ENCODE measurements around the gene FARS2. TPM values are rescaled to one million over a fixed set of nuclear protein-coding genes. Genes with fewer than 3 reads are reported as not detected.

Gene FARS2
- total and polyA plus RNA-seq, 2 donors (not counting 1 experiment from before 2014, with no cell fraction given), result 33.0 to 35.5 TPM

DNA sequence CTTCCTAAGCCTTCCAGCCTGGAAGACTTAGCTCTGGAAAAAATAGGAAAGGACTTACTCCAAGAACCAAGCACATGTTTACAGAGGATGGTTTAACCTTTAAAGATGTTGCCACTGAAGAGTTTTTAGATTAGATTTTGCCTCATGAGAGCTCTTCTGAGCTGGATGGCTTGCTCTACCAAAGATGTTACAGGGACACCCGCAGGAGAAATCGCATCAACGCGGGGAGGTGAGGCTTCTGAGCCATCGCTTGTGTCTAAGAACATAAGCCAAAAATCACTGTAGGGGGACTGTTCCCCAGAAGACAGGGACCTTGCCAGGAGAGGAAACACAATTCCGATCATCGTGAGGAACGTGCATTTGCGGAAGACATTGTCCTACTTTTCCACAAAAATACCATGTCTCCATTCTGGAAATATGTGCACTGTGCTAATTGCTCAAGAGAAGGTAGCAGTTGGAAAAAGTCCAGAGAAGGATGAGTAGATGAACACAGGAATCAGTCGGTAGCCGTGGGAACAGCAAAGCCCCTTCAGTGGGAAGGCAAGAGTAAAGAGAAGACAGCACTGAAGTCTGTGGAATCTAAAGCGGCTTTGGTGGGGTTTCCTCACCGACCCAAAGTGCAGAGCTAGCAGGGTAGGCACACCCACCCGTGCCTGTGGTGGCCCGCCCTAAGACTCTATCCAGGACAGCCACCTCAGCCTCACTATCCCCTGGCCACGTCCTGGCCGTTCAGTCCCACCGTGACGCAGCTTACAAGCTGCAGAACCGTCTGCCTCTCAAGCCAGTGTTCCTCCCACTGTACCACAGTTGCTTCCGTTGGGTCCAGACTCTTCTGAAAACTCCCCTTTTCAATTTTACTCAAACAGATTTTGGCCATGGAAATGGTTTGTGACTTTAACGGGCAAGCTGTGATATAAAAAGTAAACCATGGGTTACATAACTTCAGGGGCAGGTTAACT is 410.6 kb downstream of the FARS2 start:
- DNase-seq (no peak), ATAC-seq (ENCODE audit: low read depth) (no peak)
- Histone ChIP-seq H3K4me2 (replicated peaks; ENCODE audit: low read depth, low read length, poor library complexity, severe bottlenecking) (peak overlapping the region; percentile 45), H3K36me3 (replicated peaks in 1 of 2; ENCODE audit: control extremely low read depth in 1 of 2, control insufficient read depth in 1 of 2, extremely low read depth in 1 of 2, insufficient read depth in 2 of 2, low read length in 1 of 2) (no peaks in the 10 kb centered on the region), H3K27me3 (replicated peaks in 1 of 4; ENCODE audit: control extremely low read depth in 1 of 4, control insufficient read depth in 3 of 4, insufficient read depth in 4 of 4, low read length in 3 of 4) (no peaks in the 10 kb centered on the region), H3K4me1 (ENCODE audit: control insufficient read depth in 2 of 2, insufficient read depth in 2 of 2, low read length in 2 of 2) (peaks cover 16 to 21% of the 10 kb centered on the region in 2 donors), H3K27ac (ENCODE audit: low read length in 2 of 2) (peak overlapping the region in 1 of 2 donors; percentile 28), H3K9me3 (ENCODE audit: control extremely low read depth in 1 of 3, control insufficient read depth in 2 of 3, insufficient read depth in 1 of 3, low read length in 2 of 3) (no peaks in the 10 kb centered on the region), H3K79me2 (ENCODE audit: control insufficient read depth, insufficient read depth, low read length) (no peaks in the 10 kb centered on the region), H3K9ac (ENCODE audit: low read length) (no peak overlapping the region), H2AFZ (ENCODE audit: insufficient read depth, low read depth, low read length, poor library complexity, severe bottlenecking) (peak overlapping the region; percentile 44), H3K4me3 (ENCODE audit: control extremely low read depth in 1 of 5, extremely low read depth in 1 of 5, insufficient read depth in 1 of 5, low read depth in 2 of 5, low read length in 4 of 5) (no peak overlapping the region), H4K20me1 (ENCODE audit: control insufficient read depth, insufficient read depth, low read length, poor library complexity, severe bottlenecking) (no peaks in the 10 kb centered on the region)
- H3K4me1 Mint-ChIP-seq, result peaks cover 29% of the 10 kb centered on the region
- TF ChIP-seq, protein P1, sequence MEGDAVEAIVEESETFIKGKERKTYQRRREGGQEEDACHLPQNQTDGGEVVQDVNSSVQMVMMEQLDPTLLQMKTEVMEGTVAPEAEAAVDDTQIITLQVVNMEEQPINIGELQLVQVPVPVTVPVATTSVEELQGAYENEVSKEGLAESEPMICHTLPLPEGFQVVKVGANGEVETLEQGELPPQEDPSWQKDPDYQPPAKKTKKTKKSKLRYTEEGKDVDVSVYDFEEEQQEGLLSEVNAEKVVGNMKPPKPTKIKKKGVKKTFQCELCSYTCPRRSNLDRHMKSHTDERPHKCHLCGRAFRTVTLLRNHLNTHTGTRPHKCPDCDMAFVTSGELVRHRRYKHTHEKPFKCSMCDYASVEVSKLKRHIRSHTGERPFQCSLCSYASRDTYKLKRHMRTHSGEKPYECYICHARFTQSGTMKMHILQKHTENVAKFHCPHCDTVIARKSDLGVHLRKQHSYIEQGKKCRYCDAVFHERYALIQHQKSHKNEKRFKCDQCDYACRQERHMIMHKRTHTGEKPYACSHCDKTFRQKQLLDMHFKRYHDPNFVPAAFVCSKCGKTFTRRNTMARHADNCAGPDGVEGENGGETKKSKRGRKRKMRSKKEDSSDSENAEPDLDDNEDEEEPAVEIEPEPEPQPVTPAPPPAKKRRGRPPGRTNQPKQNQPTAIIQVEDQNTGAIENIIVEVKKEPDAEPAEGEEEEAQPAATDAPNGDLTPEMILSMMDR (IDR thresholded peaks at IDR 0.05), result no peak
- WGBS (ENCODE audit: insufficient coverage), result 84% methylated on average over 16 of the region's 22 CpGs
- ChIA-PET POLR2A (interaction anchor here (0.6 to 0.9 kb wide), 2 partner anchors 8 to 280 kb away, joined by 3 to 14 read pairs; no protein-coding TSS in a partner anchor), CTCF (no interaction called here)
- peak overlapping the region; percentile 1 for H3K4me3 Mint-ChIP-seq
- intact Hi-C loops (cut with micrococcal nuclease), result no loop called here
- no peaks in the 10 kb centered on the region for H3K9me3 Mint-ChIP-seq (ENCODE audit: insufficient read depth)
- peak overlapping the region; percentile 72 for H3K27ac Mint-ChIP-seq
- no peaks in the 10 kb centered on the region for H3K27me3 Mint-ChIP-seq

DNA sequence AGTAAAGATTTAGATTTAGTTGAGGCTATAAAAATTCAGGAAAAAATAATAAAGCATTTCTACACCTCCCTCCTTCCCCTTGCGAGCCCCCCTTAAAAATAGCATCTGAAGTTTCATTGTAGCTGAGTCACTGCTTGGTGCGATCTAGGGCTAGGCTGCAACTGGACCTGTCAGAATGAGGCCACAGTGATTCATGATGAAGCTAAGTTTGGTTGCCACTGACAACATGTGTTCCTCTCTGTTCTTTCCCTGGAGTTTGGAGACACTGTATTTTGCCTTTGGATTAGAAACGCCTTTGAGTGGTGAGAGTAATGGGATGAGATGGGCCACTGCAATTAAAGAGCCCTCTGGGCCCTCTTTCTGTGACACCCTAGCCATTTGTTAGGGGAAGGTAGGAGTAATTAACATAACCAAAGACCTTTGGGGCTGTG is 411.3 kb downstream of the FARS2 start:
- H3K9ac ChIP-seq (ENCODE audit: low read length), result no peak overlapping the region
- Mint-ChIP-seq H3K9me3 (ENCODE audit: insufficient read depth) (no peaks in the 10 kb centered on the region), H3K4me3 (no peak overlapping the region), H3K27me3 (no peaks in the 10 kb centered on the region), H3K4me1 (peaks cover 26% of the 10 kb centered on the region), H3K27ac (no peak overlapping the region)
- WGBS (ENCODE audit: insufficient coverage), result 43% methylated on average over 2 of the region's 3 CpGs
- no peaks in the 10 kb centered on the region for H3K36me3 ChIP-seq (replicated peaks in 1 of 2; ENCODE audit: control extremely low read depth in 1 of 2, control insufficient read depth in 1 of 2, extremely low read depth in 1 of 2, insufficient read depth in 2 of 2, low read length in 1 of 2)
- intact Hi-C loops (cut with micrococcal nuclease), result no loop called here
- H3K27me3 ChIP-seq (replicated peaks in 1 of 4; ENCODE audit: control extremely low read depth in 1 of 4, control insufficient read depth in 3 of 4, insufficient read depth in 4 of 4, low read length in 3 of 4), result no peaks in the 10 kb centered on the region
- H3K4me3 ChIP-seq (ENCODE audit: control extremely low read depth in 1 of 5, extremely low read depth in 1 of 5, insufficient read depth in 1 of 5, low read depth in 2 of 5, low read length in 4 of 5), result no peak overlapping the region
- no peak overlapping the region for H2AFZ ChIP-seq (ENCODE audit: insufficient read depth, low read depth, low read length, poor library complexity, severe bottlenecking)
- H3K4me1 ChIP-seq (ENCODE audit: control insufficient read depth in 2 of 2, insufficient read depth in 2 of 2, low read length in 2 of 2), result peaks cover 14 to 19% of the 10 kb centered on the region in 2 donors
- no peak overlapping the region for H3K4me2 ChIP-seq (replicated peaks; ENCODE audit: low read depth, low read length, poor library complexity, severe bottlenecking)
- no peak for TF ChIP-seq EZH2 (IDR thresholded peaks at IDR 0.05; ENCODE audit: borderline replicate concordance, insufficient read depth, low read depth, low read length, poor library complexity, severe bottlenecking)
- TF ChIP-seq, protein P1 (IDR thresholded peaks at IDR 0.05), result no peak
- H3K79me2 ChIP-seq (ENCODE audit: control insufficient read depth, insufficient read depth, low read length), result no peaks in the 10 kb centered on the region
- no peak overlapping the region for H3K27ac ChIP-seq (ENCODE audit: low read length in 2 of 2)
- H4K20me1 ChIP-seq (ENCODE audit: control insufficient read depth, insufficient read depth, low read length, poor library complexity, severe bottlenecking), result no peaks in the 10 kb centered on the region
- no peak for ATAC-seq (ENCODE audit: low read depth)
- ChIA-PET CTCF (interaction anchor here (0.5 kb wide), 2 partner anchors 33 to 821 kb away, joined by 3 read pairs; no protein-coding TSS in a partner anchor), POLR2A (interaction anchor here (0.6 kb wide), 1 partner anchor 280 kb away, joined by 3 read pairs; no protein-coding TSS in a partner anchor)
- no peak for DNase-seq
- no peaks in the 10 kb centered on the region for H3K9me3 ChIP-seq (ENCODE audit: control extremely low read depth in 1 of 3, control insufficient read depth in 2 of 3, insufficient read depth in 1 of 3, low read length in 2 of 3)
